Stimulated activated effector memory CD8-positive, alpha-beta T cell treated with anti-CD3 and anti-CD28 coated beads, Interleukin-12 subunit alpha, Interleukin-12 subunit beta, amount 100 ng/mL, for 72 hours (primary cell): ENCODE results near the gene QDPR.

Experiments used
- ATAC-seq: fragments of 150-1000 bp; cut with Tn5 transposase; 2 replicates; pipeline ENCODE4 v1.10.0; 2021
- DNase-seq, 2 donors: peaks; one replicate each; pipeline ENCODE4 v3.0.0; 2021 to 2022; ENCODE audit warnings: low spot score in 2 of 2
- H3K27ac Mint-ChIP-seq: one replicate; pipeline ENCODE4 v1.8.0; 2022; ENCODE audit warnings: mild to moderate bottlenecking, mixed read lengths
- H3K36me3 Mint-ChIP-seq: one replicate; pipeline ENCODE4 v1.8.0; 2022; ENCODE audit warnings: mild to moderate bottlenecking, mixed read lengths
- H3K4me1 Mint-ChIP-seq: one replicate; pipeline ENCODE4 v1.8.0; 2022; ENCODE audit warnings: mixed read lengths
- H3K4me3 Mint-ChIP-seq: one replicate; pipeline ENCODE4 v1.8.0; 2022; ENCODE audit warnings: mild to moderate bottlenecking, mixed read lengths
- H3K9me3 Mint-ChIP-seq: one replicate; pipeline ENCODE4 v1.8.0; 2022; ENCODE audit warnings: mixed read lengths

Gene QDPR

GRCh38 chr4:17436750-17437090, 75.2 kb downstream of the QDPR start:
- no peaks in the 10 kb centered on the region for H3K4me1 Mint-ChIP-seq

More at GRCh38 chr4:17436750-17437090, 75.2 kb downstream of the QDPR start:
- no peak overlapping the region for H3K27ac Mint-ChIP-seq
- H3K36me3 Mint-ChIP-seq, result no peaks in the 10 kb centered on the region
- H3K9me3 Mint-ChIP-seq, result no peaks in the 10 kb centered on the region
- ATAC-seq, result no peak
- no peak for DNase-seq
- H3K4me3 Mint-ChIP-seq, result no peak overlapping the region
